HCT116 (cell line): ENCODE results near the gene TDRD7. TPM values are rescaled to one million over a fixed set of nuclear protein-coding genes. Genes with fewer than 3 reads are reported as not detected.

Experiments
- ATAC-seq: fragments of 200-7000 bp; cut with Tn5 transposase; 2 replicates; pipeline ENCODE4 v1.9.1; 2020; ENCODE audit warnings: mild to moderate bottlenecking, moderate library complexity
- BruUV-seq: library from RNA; stranded (reverse); fragments of 400-500 nt; replicated peaks from 2 replicates; lab custom pipeline; 2021; lab: Mats Ljungman, UMichigan
- CTCF ChIA-PET: fragments of 300-600 bp; sonication (Branson Sonifier 250); formaldehyde crosslinking; loops from one replicate; lab custom pipeline; 2021; ENCODE audit warnings: antibody characterized with exemption; lab: Charles Lee
- POLR2A ChIA-PET: fragments of 300-600, 350-600 bp; sonication (Branson Sonifier 250); formaldehyde crosslinking; loops from one replicate; lab custom pipeline; 2021; ENCODE audit warnings: antibody characterized with exemption; lab: Charles Lee
- RAD21 ChIA-PET, 2 experiments: fragments of 300-600 bp; sonication (Branson Sonifier 250); formaldehyde crosslinking; loops; one replicate each; lab custom pipeline; 2023; ENCODE audit warnings: low total read pairs in 2 of 2; ENCODE audit not compliant: uncharacterized antibody in 2 of 2, unreplicated experiment in 2 of 2, low non-redundant PET in 1 of 2; lab: Charles Lee
- DNase-seq: peaks from one replicate; pipeline ENCODE4 v3.0.0-alpha.2; 2010; ENCODE audit warnings: low read depth, low spot score
- H2AFZ ChIP-seq: fragments of 200-600 bp; shearing (Covaris generic), sonication (generic); 2 replicates; pipeline ENCODE4 v1.6.1; 2017; ENCODE audit warnings: low read depth, mixed run types, mixed read lengths, antibody characterized with exemption, low read length; ENCODE audit not compliant: poor library complexity, severe bottlenecking
- H3K27ac ChIP-seq: 2 replicates; pipeline ENCODE4 v1.5.1; 2012; ENCODE audit warnings: low read depth, low read length
- H3K27me3 ChIP-seq: fragments of 200-600 bp; sonication (generic); 2 replicates; pipeline ENCODE4 v1.6.1; 2016; ENCODE audit warnings: mixed run types, low read length, mixed read lengths; ENCODE audit not compliant: insufficient read depth
- H3K36me3 ChIP-seq, 2 experiments: fragments of 200-500 bp in 1 of 2; fragments of 200-600 bp in 1 of 2; sonication (Bioruptor generic) in 1 of 2; sonication (generic) in 1 of 2; 2 replicates each; pipeline versions ENCODE4 v1.5.1 to v1.6.1; 2014 to 2016; ENCODE audit warnings: low read length in 2 of 2, inconsistent platforms in 1 of 2, mixed read lengths in 1 of 2, mixed run types in 1 of 2; ENCODE audit not compliant: insufficient read depth in 2 of 2, control insufficient read depth in 1 of 2
- H3K4me1 ChIP-seq, 2 experiments: fragments of 200-600 bp in 1 of 2; sonication (generic) in 1 of 2; 2 replicates each; pipeline versions ENCODE4 v1.5.1 to v1.6.1; 2012 to 2017; ENCODE audit warnings: low read length in 2 of 2, inconsistent platforms in 1 of 2, mild to moderate bottlenecking in 1 of 2, mixed read lengths in 1 of 2, mixed run types in 1 of 2, moderate library complexity in 1 of 2; ENCODE audit not compliant: insufficient read depth in 2 of 2, control insufficient read depth in 1 of 2
- H3K4me2 ChIP-seq: fragments of 200-600 bp; sonication (generic); 2 replicates; pipeline ENCODE4 v1.6.1; 2017; ENCODE audit warnings: mixed run types, low read length, mixed read lengths
- H3K4me3 ChIP-seq, 2 experiments: fragments of 200-600 bp in 1 of 2; sonication (generic) in 1 of 2; replicated peaks in 1 of 2; 2 replicates each; pipeline ENCODE4 v1.5.1; 2011 to 2016; ENCODE audit warnings: low read length in 2 of 2, control low read depth in 1 of 2, low read depth in 1 of 2, mild to moderate bottlenecking in 1 of 2, mixed read lengths in 1 of 2, mixed run types in 1 of 2
- H3K79me2 ChIP-seq: fragments of 200-600 bp; sonication (generic); 2 replicates; pipeline ENCODE4 v1.6.1; 2017; ENCODE audit warnings: mild to moderate bottlenecking, mixed run types, low read length, moderate library complexity, mixed read lengths; ENCODE audit not compliant: insufficient read depth
- H3K9ac ChIP-seq: fragments of 200-600 bp; sonication (generic); 2 replicates; pipeline ENCODE4 v1.6.1; 2016; ENCODE audit warnings: low read length, mixed read lengths
- H3K9me2 ChIP-seq: fragments of 200-600 bp; sonication (generic), shearing (Covaris generic); 2 replicates; pipeline ENCODE4 v1.6.1; 2017; ENCODE audit warnings: mixed run types, mild to moderate bottlenecking, moderate library complexity; ENCODE audit not compliant: insufficient read depth
- H3K9me3 ChIP-seq, 2 experiments: fragments of 200-500 bp in 1 of 2; fragments of 200-600 bp in 1 of 2; sonication (Bioruptor generic) in 1 of 2; sonication (generic) in 1 of 2; 2 replicates each; pipeline ENCODE4 v1.6.1; 2014 to 2017; ENCODE audit warnings: low read length in 2 of 2, mixed read lengths in 2 of 2, inconsistent platforms in 1 of 2, low read depth in 1 of 2, mild to moderate bottlenecking in 1 of 2, mixed run types in 1 of 2, moderate library complexity in 1 of 2; ENCODE audit not compliant: control insufficient read depth in 1 of 2, insufficient read depth in 1 of 2
- H4K20me1 ChIP-seq: fragments of 200-600 bp; sonication (generic), shearing (Covaris generic); 2 replicates; pipeline ENCODE4 v1.6.1; 2017; ENCODE audit warnings: mixed run types, mild to moderate bottlenecking, moderate library complexity; ENCODE audit not compliant: insufficient read depth
- CBX3 ChIP-seq: IDR thresholded peaks from 2 replicates; pipeline ENCODE4 v1.6.1; 2012; ENCODE audit warnings: low read depth
- EGR1 ChIP-seq: IDR thresholded peaks from 2 replicates; pipeline ENCODE4 v1.6.1; 2012; ENCODE audit warnings: low read depth
- ELF1 ChIP-seq: IDR thresholded peaks from 2 replicates; pipeline ENCODE4 v1.6.1; 2012; ENCODE audit warnings: low read depth, borderline replicate concordance
- EZH2 ChIP-seq: fragments of 200-600 bp; sonication (generic); IDR thresholded peaks from 2 replicates; pipeline ENCODE4 v1.6.1; 2017; ENCODE audit warnings: antibody characterized with exemption, mixed run types
- EZH2phosphoT487 ChIP-seq: fragments of 200-600 bp; IDR thresholded peaks from 2 replicates; pipeline ENCODE4 v1.6.1; 2018; ENCODE audit warnings: antibody characterized with exemption, borderline replicate concordance
- FOSL1 ChIP-seq: IDR thresholded peaks from 2 replicates; pipeline ENCODE4 v1.6.1; 2012; ENCODE audit warnings: low read depth
- JUND ChIP-seq: IDR thresholded peaks from 2 replicates; pipeline ENCODE4 v1.6.1; 2012
- POLR2A ChIP-seq: IDR thresholded peaks from 2 replicates; pipeline ENCODE4 v1.7.0; 2011; ENCODE audit warnings: borderline replicate concordance; ENCODE audit not compliant: insufficient read depth, insufficient read length; ENCODE audit errors: extremely low read depth
- POLR2AphosphoS5 ChIP-seq: IDR thresholded peaks from 2 replicates; pipeline ENCODE4 v1.6.1; 2011; ENCODE audit warnings: mild to moderate bottlenecking, low read depth, low read length, moderate library complexity
- RAD21 ChIP-seq: IDR thresholded peaks from 2 replicates; pipeline ENCODE4 v1.6.1; 2012; ENCODE audit warnings: low read depth, mild to moderate bottlenecking
- SRF ChIP-seq: IDR thresholded peaks from 2 replicates; pipeline ENCODE4 v1.6.1; 2012; ENCODE audit warnings: low read depth
- ZFX ChIP-seq: fragments of 450-650 bp; IDR thresholded peaks from 2 replicates; pipeline ENCODE4 v1.6.1; 2017
- intact Hi-C: fragments of 100-400 bp; cut with micrococcal nuclease; formaldehyde crosslinking; loops from 2 replicates; pipeline ENCODE4 v1.10.0; 2022
- total RNA-seq: library from RNA; stranded (reverse); gene quantifications from one replicate; pipeline ENCODE4 v1.2.1, GENCODE V29; 2021; ENCODE audit not compliant: unreplicated experiment
- TF ChIP-seq, protein P1 (sequence below): IDR thresholded peaks from 2 replicates; pipeline ENCODE4 v1.6.1; 2012; ENCODE audit warnings: low read depth
- TF ChIP-seq, protein P2 (sequence below): IDR thresholded peaks from 2 replicates; pipeline ENCODE4 v1.6.1; 2011; ENCODE audit warnings: mild to moderate bottlenecking, low read length, moderate library complexity; ENCODE audit not compliant: insufficient replicate concordance; ENCODE audit errors: extremely low read depth

The TDRD7 gene
- total RNA-seq, 1 experiment from 2014 or later = 8.0 TPM

DNA sequence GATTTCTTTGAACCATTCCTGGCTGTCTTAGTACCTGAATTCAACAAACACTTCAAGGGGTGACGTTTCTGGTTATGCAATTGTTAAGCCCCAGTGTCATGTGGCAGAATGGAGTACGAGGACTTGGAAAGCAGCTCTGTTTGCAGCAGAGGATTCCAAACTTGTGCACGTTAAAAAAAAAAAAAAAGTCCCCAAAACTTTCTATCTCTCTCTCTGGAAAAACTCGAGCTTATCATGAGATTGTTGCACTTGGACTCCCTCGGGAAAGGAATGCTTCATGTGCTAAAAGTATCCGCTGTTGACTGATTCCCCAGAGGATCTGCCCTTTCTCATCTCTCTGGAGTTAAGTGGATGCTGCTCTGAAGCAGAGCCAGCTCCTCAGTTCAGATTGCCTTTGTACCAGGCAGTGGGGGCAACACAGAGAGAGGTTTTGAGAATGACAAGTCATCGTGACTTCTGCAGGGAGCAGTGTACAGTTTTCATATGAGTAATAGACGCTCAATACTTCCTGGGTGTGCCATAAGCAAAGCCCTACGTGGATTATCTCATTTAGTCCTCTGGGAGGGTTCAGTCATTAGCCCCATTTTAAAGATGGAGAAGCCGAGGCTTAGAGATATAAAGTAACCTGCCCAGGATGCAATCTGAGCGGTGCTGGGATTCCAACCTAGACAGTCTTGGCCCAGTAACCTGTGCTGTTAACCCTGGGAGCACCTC, 117.6 kb downstream of the TDRD7 start:
- no peak for DNase-seq
- ChIA-PET CTCF (no interaction called here), POLR2A (no interaction called here), RAD21 (no interaction called here)
- Histone ChIP-seq H3K27me3 (no peaks in the 10 kb centered on the region), H3K36me3 (no peaks in the 10 kb centered on the region), H3K9ac (no peak overlapping the region), H3K4me3 (no peak overlapping the region), H3K79me2 (no peaks in the 10 kb centered on the region), H3K9me2 (no peaks in the 10 kb centered on the region), H3K4me2 (no peak overlapping the region), H4K20me1 (no peaks in the 10 kb centered on the region), H3K27ac (no peak overlapping the region), H3K9me3 (no peaks in the 10 kb centered on the region), H3K4me1 (peaks cover 3 to 6% of the 10 kb centered on the region in 2 experiments; a peak in 2 of 4 replicates), H2AFZ (no peak overlapping the region)
- BruUV-seq = no TSS peak
- no peak for ATAC-seq
- TF ChIP-seq JUND (no peak), CBX3 (no peak), EGR1 (no peak), RAD21 (no peak)
- intact Hi-C loops = no loop called here

DNA sequence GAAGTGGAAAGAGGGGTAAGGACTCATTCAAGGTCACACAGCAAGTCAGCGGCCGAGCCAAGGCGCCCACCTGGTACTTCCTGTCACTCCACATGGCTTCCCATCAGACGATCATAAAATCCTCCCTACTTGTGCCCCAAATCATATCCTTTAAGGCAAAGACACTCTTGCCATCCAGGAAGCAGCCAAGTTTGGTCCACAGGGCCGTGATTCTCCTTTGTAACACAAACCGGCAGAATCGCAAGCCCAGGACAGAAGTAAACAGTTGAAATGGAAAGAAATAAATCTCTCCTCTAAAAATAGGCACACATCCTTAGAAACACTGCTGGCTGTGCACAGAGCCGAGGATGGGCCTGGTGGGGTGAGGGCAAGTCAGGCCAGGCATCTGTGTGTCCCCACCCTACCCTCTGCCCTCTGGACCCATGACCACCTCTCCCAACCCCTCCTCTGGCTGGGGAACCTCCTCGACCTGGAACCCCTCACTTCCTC, 120.0 kb downstream of the TDRD7 start:
- Histone ChIP-seq H3K4me2 (no peak overlapping the region), H3K9ac (no peak overlapping the region), H3K79me2 (no peaks in the 10 kb centered on the region), H3K27me3 (no peaks in the 10 kb centered on the region), H3K27ac (no peak overlapping the region), H2AFZ (no peak overlapping the region), H3K9me2 (no peaks in the 10 kb centered on the region), H3K4me1 (peaks cover 3 to 6% of the 10 kb centered on the region in 2 experiments; a peak in 2 of 4 replicates), H3K4me3 (no peak overlapping the region), H4K20me1 (no peaks in the 10 kb centered on the region), H3K9me3 (no peaks in the 10 kb centered on the region), H3K36me3 (no peaks in the 10 kb centered on the region)
- intact Hi-C loops = no loop called here
- POLR2A ChIA-PET = no interaction called here
- BruUV-seq = no TSS peak
- RAD21 ChIA-PET = no interaction called here
- CTCF ChIA-PET = no interaction called here
- TF ChIP-seq, protein P1, sequence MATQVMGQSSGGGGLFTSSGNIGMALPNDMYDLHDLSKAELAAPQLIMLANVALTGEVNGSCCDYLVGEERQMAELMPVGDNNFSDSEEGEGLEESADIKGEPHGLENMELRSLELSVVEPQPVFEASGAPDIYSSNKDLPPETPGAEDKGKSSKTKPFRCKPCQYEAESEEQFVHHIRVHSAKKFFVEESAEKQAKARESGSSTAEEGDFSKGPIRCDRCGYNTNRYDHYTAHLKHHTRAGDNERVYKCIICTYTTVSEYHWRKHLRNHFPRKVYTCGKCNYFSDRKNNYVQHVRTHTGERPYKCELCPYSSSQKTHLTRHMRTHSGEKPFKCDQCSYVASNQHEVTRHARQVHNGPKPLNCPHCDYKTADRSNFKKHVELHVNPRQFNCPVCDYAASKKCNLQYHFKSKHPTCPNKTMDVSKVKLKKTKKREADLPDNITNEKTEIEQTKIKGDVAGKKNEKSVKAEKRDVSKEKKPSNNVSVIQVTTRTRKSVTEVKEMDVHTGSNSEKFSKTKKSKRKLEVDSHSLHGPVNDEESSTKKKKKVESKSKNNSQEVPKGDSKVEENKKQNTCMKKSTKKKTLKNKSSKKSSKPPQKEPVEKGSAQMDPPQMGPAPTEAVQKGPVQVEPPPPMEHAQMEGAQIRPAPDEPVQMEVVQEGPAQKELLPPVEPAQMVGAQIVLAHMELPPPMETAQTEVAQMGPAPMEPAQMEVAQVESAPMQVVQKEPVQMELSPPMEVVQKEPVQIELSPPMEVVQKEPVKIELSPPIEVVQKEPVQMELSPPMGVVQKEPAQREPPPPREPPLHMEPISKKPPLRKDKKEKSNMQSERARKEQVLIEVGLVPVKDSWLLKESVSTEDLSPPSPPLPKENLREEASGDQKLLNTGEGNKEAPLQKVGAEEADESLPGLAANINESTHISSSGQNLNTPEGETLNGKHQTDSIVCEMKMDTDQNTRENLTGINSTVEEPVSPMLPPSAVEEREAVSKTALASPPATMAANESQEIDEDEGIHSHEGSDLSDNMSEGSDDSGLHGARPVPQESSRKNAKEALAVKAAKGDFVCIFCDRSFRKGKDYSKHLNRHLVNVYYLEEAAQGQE = no peak
- TF ChIP-seq, protein P2, sequence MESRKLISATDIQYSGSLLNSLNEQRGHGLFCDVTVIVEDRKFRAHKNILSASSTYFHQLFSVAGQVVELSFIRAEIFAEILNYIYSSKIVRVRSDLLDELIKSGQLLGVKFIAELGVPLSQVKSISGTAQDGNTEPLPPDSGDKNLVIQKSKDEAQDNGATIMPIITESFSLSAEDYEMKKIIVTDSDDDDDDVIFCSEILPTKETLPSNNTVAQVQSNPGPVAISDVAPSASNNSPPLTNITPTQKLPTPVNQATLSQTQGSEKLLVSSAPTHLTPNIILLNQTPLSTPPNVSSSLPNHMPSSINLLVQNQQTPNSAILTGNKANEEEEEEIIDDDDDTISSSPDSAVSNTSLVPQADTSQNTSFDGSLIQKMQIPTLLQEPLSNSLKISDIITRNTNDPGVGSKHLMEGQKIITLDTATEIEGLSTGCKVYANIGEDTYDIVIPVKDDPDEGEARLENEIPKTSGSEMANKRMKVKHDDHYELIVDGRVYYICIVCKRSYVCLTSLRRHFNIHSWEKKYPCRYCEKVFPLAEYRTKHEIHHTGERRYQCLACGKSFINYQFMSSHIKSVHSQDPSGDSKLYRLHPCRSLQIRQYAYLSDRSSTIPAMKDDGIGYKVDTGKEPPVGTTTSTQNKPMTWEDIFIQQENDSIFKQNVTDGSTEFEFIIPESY = no peak
- TF ChIP-seq ELF1 = no peak
- no peak for TF ChIP-seq ZFX
- TF ChIP-seq FOSL1 = no peak
- no peak for TF ChIP-seq SRF
- TF ChIP-seq EZH2phosphoT487 = no peak
- no peak for TF ChIP-seq EGR1
- TF ChIP-seq POLR2A = no peak
- TF ChIP-seq POLR2AphosphoS5 = no peak
- TF ChIP-seq EZH2 = no peak
- DNase-seq = no peak
- ATAC-seq = no peak
